ENCODE results near the gene FBXL20. TPM values are rescaled to one million over a fixed set of nuclear protein-coding genes. Genes with fewer than 3 reads are reported as not detected.
"Not testable (repeated sequence)": the region's sequence is repeated elsewhere in the genome, so short reads cannot be mapped to it uniquely, and the experiment has no call there.

The FBXL20 gene, protein sequence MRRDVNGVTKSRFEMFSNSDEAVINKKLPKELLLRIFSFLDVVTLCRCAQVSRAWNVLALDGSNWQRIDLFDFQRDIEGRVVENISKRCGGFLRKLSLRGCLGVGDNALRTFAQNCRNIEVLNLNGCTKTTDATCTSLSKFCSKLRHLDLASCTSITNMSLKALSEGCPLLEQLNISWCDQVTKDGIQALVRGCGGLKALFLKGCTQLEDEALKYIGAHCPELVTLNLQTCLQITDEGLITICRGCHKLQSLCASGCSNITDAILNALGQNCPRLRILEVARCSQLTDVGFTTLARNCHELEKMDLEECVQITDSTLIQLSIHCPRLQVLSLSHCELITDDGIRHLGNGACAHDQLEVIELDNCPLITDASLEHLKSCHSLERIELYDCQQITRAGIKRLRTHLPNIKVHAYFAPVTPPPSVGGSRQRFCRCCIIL
- 10.5 and 10.9 TPM in 2 replicates for total RNA-seq (2014; rRNA removed; shearing (Covaris generic))
- polyA plus RNA-seq (2014; cell fraction: nucleus; rRNA removed), result 2.3 and 6.6 TPM in 2 replicates

DNA sequence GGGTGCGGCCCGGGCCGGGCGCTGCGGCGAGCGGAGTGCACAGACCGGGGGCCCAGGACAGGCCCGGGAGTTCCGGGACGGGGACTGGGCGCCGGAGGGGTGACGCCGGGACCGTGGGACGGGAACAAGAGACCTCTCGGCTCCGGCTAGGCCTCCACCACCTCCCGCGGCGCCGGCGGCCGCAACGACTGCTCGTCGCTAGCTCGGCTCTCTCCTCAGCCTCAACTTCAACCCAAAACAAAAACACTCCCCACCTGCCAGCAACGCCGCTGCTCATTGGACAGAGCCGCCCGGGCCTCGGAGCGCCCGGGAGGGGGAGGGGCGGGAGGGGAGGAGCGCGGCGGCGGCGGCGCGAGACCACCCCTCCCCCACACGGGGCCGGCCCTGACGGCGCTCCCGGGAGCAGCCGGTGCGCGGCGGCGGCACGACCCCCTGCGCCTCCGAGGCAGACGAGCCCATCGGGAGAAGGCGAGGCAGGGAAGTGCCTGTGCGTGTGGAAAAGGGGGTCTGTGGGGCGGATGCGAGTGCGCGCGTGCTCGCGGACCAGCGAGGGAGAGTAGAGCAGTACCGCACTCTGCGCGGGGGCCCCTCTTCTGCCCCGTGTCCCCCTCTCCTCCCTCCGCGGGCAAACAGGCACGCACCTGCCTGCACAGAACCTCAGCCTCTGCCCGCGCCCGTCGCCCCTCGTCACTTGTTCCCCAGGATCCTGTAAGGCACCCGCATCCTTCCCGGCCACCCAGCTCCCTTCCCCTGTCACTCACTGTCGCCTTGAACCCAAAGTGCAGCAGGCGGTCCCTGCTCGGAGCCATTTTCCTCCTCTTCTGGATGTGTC is at the start of gene FBXL20:
Gene FBXL20 (minus strand): TSS at position 215 of the 832 bp plus-strand sequence. CDS start 224 bp downstream, outside the sequence.
- DNase-seq (ENCODE audit: extremely low read depth, low read depth), result peak; percentile 88

DNA sequence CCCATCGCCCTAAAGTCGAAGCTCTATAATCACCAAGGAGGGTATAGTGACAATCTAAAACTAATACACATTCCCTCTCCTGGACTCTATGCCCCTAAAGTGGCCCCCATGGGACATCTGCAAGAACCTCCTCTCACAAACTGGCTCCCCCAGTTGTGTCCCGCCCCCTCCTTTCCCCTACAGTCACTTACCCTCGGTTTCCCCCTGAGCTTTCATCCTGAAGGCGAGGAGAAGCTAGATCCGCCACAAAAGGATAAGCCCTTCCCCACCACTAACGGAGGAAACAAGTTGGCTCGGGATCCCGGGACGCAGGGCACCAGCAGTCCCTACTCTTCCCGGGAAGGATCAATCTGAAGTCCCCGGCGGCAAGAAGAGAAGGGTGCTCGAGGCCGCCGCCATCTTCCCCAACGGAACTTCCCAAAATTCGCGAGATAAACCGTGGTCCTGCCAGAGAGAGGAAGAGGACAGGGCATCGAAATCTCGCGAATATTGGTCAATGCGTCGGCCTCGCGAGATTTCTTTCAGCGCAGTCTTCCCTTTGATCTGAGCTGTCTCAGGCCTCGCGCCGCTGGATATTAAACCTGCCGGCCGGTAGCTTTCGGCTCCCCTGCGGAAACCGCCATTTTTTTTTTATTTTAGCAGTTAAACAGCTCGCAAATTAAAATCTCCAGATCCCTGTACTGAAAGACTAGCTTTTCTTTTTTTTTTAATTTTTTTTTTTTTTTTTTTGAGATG is 49.6 kb upstream of the FBXL20 start, which contains the start of gene MED1:
Gene MED1 (minus strand): TSS at position 417 of the 735 bp plus-strand sequence. CDS start 201 bp downstream, at position 216.
- DNase-seq (ENCODE audit: extremely low read depth, low read depth), result peak; percentile 99

DNA sequence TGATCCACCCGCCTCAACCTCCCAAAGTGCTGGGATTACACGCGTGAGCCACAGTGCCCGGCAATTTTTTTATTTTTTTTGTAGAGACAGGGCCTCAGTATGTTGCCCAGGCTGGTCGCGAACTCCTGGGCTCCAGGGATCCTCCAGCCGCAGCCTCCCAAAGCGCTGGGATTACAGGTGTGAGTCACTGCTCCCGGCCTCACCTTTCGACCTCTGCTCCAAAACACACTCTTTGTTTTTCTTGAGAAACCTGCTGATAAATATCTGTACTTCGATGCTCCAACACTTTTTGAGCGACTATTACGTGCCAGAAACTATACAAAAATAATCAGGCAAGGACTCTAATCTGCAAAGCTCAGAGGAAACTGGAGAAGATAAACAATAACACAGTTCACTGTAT is 48.6 kb upstream of the FBXL20 start:
- no peak for DNase-seq (ENCODE audit: extremely low read depth, low read depth)

DNA sequence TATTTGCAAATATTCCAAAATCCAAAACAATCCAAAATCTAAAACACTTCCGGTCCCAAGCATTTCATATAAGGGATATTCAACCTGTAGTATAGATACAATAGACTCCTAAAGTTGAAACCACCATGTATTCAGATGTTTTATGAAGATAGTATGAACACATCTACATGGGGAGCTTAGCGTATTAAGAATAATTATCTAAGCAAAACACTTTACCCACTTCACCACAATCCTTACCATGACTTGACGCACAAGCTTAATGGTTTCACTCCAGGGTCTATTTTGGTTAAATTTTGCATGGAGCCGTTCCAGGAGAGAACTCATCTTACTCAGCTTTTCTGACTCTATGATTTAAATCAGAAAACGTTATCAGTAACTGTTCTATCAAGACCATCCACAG is 46.1 kb upstream of the FBXL20 start:
- DNase-seq (ENCODE audit: extremely low read depth, low read depth), result no peak

DNA sequence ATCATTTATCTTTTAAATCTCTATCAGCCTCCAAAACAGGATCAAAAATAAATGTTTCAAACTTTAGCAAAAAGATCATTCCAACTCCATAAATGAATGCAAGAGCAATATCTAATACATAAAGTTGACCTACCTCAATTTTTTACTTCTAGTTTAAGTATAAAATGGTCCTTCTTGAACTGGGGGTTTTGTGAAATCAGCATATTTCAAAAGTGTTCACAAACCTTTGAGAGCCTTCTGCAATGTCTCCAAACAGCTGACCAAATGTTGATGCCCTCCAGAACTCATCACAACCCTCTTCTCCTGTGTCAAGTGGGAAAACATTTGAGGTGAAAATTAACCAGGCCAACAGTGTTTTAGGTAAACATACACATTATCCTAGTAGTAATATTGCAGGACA is 41.9 kb upstream of the FBXL20 start:
- no peak for DNase-seq (ENCODE audit: extremely low read depth, low read depth)

DNA sequence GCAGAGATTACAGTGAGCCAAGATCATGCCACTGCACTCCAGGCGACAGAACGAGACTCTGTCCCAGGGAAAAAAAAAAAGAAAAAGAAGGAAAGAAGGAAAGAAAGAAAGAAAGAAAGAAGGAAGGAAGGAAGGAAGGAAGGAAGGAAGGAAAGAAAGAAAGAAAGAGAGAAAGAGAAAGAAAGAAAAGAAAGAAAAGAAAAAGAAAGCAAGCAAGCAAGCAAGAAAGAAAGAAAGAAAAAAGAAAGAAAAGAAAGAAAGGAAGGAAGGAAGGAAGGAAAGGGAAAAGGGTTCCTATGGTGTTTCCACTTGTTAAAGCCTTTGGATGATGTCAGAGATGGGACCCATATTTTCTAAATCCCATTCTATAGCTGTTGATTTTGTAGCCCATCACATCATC is 38.4 kb upstream of the FBXL20 start:
- DNase-seq (ENCODE audit: extremely low read depth, low read depth), result not testable (repeated sequence)

DNA sequence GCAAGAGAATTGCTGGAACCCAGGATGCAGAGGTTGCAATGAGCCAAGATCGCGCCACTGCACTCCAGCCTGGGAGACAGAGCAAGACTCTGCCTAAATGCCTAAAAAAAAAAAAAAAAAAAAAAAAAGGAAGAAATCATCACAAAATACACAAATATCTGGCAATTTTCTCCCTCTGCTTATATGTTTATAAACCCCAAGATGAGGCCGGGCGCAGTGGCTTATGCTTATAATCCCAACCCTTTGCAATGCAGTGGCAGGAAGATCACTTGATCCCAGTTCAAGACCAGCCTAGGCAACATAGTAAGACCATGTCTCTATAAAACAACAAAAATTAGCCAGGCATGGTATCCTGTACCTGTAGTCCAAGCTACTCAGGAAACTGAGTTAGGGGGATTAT is 28.2 kb upstream of the FBXL20 start:
- no peak for DNase-seq (ENCODE audit: extremely low read depth, low read depth)

DNA sequence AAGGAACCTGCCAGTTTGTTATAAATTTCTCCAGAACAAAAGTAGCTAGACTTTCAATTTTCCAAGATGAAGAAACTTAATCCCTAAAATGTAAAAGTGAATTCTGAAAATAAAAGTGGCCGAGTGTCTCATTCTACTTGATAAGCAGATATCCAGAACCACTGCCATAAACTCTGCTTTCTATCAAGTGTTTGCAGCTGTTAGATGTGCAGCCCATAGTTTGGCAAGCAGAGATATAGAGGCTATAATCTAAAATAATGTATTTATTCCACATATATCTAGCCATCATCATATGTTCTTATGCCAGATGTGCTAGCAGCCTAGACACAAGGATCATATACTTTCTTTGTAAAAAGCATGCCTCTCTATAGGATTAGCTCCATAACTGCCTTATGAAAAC is 14.7 kb upstream of the FBXL20 start:
- no peak for DNase-seq (ENCODE audit: extremely low read depth, low read depth)

DNA sequence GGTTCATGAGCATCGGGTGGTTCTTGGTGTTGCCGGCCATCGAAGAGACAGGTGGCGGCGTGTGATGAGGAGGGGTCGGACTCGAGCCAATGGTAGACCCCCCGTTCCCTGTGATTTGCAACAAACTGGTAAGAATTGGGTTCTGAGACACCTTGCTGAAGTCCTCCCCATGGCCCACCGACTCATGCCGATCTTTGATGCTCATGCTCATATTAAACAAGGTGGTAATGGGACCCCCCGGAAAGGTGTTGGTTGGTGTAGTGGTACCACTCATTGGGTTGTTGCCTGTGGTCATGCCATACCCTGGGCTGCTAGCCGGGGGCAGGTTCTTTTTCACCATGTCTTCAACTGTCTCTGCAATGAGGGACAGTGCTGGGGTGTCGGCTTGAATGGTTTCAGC is 8.9 kb upstream of the FBXL20 start:
- DNase-seq (ENCODE audit: extremely low read depth, low read depth), result no peak

DNA sequence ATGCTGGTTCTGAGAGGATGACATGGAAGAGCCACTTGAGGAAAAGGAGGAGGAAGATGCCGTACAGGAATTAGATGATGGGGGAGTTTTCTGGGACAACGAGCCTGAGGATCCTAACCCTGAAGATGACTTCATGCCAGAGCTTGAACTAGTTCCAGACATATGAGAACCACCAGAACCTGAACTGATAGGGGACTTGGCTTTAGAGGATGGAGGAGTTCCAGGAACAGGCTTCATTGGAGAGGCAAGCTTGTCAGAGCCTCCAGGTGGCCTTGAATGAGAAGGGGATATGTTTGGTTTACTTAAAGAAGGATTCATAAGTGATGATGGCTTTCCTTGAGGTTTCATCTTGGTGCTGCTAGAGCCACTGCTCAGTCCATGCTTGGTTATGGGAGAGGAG is 6.9 kb upstream of the FBXL20 start:
- no peak for DNase-seq (ENCODE audit: extremely low read depth, low read depth)

DNA sequence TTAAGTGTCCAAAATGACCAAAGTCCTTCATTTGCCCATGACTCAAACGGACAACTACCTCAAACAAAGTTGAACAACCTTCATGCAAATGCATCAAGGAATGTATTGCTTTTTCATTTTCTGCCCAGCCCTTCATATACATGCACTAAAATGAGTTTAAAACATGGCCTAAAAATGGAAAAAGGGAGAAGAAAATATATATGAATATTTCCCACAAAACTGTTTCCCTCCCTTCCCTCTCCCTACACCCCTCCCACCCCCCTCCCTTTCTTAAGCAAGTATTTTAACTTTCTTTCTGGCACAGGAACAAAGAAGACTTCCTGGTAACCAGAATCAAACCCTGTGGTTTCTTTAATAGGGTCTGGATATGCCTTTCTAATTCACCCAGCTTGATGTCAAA is 5.5 kb upstream of the FBXL20 start:
- no peak for DNase-seq (ENCODE audit: extremely low read depth, low read depth)

DNA sequence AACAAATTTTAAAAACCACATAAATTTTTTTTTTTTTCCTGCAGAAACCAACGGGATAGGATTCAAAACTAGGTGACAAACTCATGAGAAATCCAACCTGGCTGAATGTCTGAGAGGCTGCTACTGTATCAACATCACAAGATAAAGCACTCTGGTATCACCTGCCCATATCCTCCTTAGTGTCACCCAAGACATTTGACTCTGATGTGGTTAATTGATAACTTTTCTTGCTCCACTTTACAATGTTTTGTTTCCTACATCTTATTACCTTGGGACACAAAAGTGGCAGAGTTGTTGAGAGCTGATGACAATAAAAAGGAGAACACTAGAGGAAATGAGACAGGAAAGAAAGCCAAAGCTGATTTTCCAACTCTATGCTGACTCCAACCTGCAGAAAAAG is 4.0 kb upstream of the FBXL20 start:
- DNase-seq (ENCODE audit: extremely low read depth, low read depth), result no peak

DNA sequence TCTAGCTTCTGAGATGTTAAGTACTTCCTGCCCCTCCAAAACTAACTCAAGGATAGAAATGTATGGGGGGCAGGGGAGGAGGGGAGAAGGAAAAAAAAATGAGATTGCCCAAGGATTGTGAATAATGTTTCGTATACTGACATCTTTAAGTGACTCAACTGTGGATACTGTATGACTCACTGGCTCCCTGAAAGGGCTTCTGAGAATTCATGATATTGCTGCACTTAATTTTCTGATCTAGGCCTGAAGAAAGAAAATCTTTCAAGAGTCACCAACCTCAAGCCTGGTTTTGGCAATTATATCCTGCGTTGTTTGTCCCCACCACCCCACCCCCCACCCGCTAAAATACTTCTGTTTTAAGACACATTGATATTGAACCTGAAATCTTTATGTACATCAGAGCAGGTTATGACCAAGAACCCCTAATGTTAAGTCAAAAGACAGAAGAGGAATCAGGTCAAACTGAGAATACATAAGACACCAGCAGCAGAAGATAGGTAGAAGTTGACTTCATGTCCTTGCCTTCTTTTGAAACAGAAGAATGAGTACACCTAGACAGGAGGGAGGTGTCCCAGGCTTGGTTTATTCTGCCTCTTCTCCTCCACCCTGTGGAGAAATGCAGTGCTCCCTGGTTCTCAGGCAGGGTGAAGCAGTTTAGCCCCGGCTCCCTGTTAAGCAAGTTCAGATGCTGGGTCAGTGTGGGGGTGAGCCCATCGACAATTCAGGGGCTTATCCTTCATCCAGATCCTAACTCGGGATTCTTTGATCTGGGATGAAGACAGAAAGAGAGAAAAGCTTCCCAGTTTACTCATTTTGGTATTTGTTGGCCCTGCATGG is 3.3 kb upstream of the FBXL20 start:
- DNase-seq (ENCODE audit: extremely low read depth, low read depth), result peak; percentile 17

DNA sequence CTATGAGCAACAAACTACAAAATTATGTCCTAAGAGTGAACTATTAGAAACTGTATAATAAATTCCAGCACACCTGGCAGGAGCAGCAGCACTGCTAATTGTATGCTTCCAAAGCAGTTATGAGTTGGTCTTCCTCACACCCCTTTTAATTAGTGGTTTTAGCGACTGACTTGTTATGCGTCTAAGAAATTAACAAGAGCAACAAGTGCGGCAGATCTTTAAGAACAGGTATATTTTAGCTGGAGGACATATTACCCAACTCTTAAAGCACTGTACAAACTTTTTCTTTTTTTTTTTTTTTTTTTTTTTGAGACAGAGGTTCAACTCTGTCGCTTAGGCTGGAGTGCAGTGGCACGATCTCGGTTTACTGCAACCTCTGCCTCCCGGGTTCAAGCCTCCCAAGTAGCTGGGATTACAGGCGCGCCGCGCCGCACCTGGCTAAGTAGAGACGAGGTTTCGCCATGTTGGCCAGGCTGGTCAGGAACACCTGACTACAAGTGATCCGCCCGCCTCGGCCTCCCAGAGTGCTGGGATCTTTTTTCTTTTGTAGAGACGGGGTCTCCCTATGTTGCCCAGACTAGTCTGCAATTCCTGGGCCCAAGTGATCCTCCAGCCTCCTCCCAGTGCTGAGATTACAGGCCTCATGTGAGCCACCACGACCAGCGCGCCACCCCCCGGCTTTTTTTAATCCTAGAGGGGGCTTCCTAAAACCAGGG is 1.6 kb upstream of the FBXL20 start:
- DNase-seq (ENCODE audit: extremely low read depth, low read depth), result no peak

DNA sequence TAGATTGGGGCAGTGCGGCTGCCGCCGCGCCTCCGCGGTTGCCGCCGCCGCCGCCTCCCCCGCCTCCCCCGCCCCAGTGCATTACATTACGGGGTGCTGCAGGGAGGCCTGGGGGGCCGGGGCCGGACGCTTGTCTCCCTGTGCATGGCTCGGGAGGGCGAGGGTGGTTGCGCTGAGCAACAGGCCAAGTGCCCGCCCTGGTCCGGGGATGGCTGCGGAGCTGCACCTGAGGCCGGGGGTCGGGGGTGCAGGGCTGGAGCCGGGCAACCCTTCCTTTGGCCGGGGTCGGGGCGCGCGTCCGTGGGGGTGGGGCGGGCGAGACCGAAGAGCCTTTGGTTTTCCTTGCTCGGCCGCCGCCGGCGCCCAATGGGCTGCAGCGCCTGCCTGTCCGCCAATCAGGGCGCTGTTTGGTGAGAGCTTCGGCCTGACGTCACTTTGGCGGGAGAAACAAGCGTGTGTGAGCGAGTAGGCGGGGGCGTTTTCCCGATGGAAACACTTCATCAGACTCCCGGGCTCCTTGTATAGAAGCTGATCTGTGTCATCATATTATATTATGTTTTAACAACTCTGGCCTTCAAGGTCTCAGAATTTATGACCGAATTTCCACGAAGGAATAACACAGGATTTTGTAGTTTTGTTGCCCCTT is 941 bp upstream of the FBXL20 start:
- peak; percentile 94 for DNase-seq (ENCODE audit: extremely low read depth, low read depth)

DNA sequence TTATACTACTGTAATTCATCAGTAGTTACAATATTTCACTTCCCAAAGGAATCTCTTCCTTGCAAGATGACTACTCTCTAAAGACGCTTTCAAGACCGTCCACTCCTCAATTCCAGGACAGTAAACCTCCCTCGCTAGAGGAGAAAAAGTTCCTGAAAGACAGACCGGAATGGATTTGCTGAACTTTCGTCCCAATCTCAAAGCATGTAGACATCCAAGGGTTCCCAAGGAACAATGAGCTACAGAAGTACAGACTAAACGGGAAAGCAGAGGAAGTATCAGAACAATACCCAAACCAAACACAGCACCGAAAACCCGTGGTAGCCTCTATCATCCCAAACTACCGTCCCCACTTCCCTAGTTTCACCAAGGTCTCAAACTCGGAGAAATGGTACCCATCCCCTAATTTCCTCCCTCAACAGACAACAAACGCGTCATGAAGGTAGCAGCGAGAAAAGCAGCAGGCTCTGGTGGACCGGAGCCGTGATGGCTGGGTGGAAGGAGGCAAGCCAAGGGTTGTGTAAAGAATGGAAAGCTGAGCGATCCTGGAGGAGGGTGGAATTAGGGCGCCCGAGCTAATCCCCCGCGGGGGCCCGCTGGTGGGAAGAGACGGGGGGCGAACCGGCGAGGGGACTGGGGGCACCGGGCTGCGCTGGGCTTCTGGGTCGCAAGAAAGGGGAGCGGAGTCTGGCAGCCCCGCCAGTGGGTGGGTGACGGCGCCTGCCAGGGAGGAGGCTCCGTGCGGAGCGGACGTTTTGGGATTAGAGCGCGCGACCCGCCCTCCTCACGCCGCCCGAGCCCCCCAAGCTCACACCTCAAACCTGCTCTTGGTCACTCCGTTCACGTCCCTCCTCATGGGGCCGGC is 647 bp downstream of the FBXL20 start:
- DNase-seq (ENCODE audit: extremely low read depth, low read depth), result no peak

DNA sequence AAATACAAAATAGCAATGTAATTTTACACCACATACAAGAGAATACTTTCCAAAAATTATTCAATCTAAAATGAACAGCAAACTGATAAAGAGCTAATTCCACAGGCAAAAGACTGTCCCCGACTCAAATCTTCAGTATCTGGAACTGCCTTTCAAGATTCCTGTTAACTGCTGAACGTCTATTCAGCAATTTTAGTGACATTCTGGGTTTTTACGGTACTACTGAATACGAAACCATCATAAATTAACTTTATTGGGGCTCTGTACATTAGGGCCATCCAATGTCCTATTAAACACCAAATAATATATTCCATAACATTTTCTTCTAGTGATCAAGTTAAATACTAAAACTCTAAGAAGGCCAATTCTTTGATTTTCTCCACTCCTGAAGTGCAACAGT is 1.6 kb downstream of the FBXL20 start:
- no peak for DNase-seq (ENCODE audit: extremely low read depth, low read depth)

DNA sequence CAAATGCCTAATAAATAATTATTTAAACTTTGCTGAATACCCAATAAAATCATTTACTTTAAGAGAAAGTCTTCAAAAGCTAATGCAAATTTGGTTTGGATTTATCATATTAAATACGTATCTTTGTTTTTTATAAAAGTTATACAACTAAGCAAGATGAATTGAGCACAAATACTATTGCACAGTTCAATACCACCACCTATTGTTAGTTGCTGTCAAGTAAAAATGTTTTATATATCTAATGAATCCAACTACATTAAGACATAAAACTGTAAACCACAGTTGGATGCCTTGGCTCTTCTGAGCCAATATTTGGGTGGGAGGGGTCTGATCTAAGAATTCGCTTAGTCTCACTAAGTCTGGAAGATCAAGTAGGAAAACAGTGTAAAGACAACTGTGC is 7.7 kb downstream of the FBXL20 start:
- no peak for DNase-seq (ENCODE audit: extremely low read depth, low read depth)

Measured in NCI-H460 (cell line).